ENCODE results near the gene PCSK4. TPM values are rescaled to one million over a fixed set of nuclear protein-coding genes. Genes with fewer than 3 reads are reported as not detected.

Gene PCSK4
- total and polyA plus RNA-seq, 10 of the 15 experiments (the other 5 are each of a cell fraction or from before 2014, with no cell fraction given) = 0.27 to 0.99 (median 0.40) TPM; not detected in 3

DNA sequence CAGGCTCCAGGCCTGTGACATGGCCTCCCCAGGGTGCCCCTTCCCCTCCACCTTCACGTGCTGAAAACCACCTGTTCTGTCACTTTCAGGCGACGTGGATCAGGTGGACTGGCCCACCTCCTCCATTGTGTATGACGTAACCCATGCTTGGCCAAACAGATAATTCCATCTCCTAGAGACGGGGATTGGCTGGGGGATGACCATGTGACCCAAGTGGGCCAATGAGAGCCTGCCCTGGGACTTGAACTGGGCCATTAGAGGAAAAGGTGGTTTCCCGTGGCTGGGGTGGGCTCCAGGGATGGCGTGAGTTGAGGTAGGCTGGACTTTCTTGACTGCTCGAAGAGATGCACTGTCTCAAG, 26.2 kb upstream of the PCSK4 start:
- Histone ChIP-seq H3K27me3 (replicated peaks in 1 of 2; ENCODE audit: control insufficient read depth in 2 of 2, insufficient read depth in 2 of 2, low read length in 1 of 2) (no peaks in the 10 kb centered on the region), H3K9ac (ENCODE audit: control insufficient read depth, insufficient read depth, low read length) (no peak overlapping the region), H3K36me3 (ENCODE audit: control insufficient read depth in 2 of 2, insufficient read depth in 2 of 2, low read length in 1 of 2) (no peaks in the 10 kb centered on the region), H4K20me1 (ENCODE audit: control insufficient read depth, insufficient read depth) (no peaks in the 10 kb centered on the region), H3K9me3 (replicated peaks; ENCODE audit: control insufficient read depth, insufficient read depth, low read length) (no peaks in the 10 kb centered on the region), H3K4me2 (ENCODE audit: control insufficient read depth, insufficient read depth) (no peak overlapping the region), H3K79me2 (ENCODE audit: control insufficient read depth, insufficient read depth, low read length) (no peaks in the 10 kb centered on the region), H3K4me1 (ENCODE audit: control insufficient read depth, insufficient read depth, low read length) (no peaks in the 10 kb centered on the region), H2AFZ (ENCODE audit: control insufficient read depth, low read depth, low read length) (no peak overlapping the region), H3K27ac (ENCODE audit: control insufficient read depth, insufficient read depth) (no peak overlapping the region), H3K4me3 (no peak overlapping the region)
- POLR2A ChIA-PET = no interaction called here
- in situ Hi-C loops (cut with MboI) = no loop called here
- TF ChIP-seq NFYB (IDR thresholded peaks at IDR 0.05; ENCODE audit: insufficient read depth, low read depth, low read length) (peak; percentile 69), CHD4 (IDR thresholded peaks at IDR 0.05) (no peak), KAT2A (conservative IDR thresholded peaks at IDR 0.05; ENCODE audit: control insufficient read depth, low read depth, low read length) (no peak), HDAC2 (IDR thresholded peaks at IDR 0.05) (no peak)
- TF ChIP-seq, protein P1, sequence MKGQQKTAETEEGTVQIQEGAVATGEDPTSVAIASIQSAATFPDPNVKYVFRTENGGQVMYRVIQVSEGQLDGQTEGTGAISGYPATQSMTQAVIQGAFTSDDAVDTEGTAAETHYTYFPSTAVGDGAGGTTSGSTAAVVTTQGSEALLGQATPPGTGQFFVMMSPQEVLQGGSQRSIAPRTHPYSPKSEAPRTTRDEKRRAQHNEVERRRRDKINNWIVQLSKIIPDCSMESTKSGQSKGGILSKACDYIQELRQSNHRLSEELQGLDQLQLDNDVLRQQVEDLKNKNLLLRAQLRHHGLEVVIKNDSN (IDR thresholded peaks at IDR 0.05; ENCODE audit: borderline replicate concordance, extremely low read length, insufficient read depth, low read depth, low read length) = peak; percentile 50
- TF ChIP-seq, protein P2, sequence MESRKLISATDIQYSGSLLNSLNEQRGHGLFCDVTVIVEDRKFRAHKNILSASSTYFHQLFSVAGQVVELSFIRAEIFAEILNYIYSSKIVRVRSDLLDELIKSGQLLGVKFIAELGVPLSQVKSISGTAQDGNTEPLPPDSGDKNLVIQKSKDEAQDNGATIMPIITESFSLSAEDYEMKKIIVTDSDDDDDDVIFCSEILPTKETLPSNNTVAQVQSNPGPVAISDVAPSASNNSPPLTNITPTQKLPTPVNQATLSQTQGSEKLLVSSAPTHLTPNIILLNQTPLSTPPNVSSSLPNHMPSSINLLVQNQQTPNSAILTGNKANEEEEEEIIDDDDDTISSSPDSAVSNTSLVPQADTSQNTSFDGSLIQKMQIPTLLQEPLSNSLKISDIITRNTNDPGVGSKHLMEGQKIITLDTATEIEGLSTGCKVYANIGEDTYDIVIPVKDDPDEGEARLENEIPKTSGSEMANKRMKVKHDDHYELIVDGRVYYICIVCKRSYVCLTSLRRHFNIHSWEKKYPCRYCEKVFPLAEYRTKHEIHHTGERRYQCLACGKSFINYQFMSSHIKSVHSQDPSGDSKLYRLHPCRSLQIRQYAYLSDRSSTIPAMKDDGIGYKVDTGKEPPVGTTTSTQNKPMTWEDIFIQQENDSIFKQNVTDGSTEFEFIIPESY (IDR thresholded peaks at IDR 0.05) = no peak
- FAIRE-seq (no peak), DNase-seq (ENCODE audit: low read depth, low spot score) (no peak), ATAC-seq (no peak)
- WGBS (ENCODE audit: insufficient coverage, insufficient replicate concordance, low lambda C conversion rate, missing lambda C conversion rate) = 33% methylated on average over 8 of the region's 8 CpGs
- no TSS peak for BruUV-seq (replicated peaks)
- SMC1A ChIA-PET (ENCODE audit: uncharacterized antibody, unreplicated experiment) = no interaction called here
- CTCF ChIA-PET = no interaction called here
- intact Hi-C loops (cut with micrococcal nuclease; ENCODE audit: unreplicated experiment) = no loop called here
- RAD21 ChIA-PET (ENCODE audit: unreplicated experiment) = no interaction called here

All from GM12878 (cell line).